ENCODE results near the gene GIMD1.

The GIMD1 gene

GRCh38 chr4:106317815-106318214, 50.8 kb downstream of the GIMD1 start:
- Histone ChIP-seq H3K36me3 (ENCODE audit: control insufficient read depth in 1 of 2, insufficient read depth in 2 of 2, low read length in 2 of 2) (no peaks in the 10 kb centered on the region), H3K27ac (ENCODE audit: low read depth, low read length) (no peak overlapping the region), H3K9me3 (ENCODE audit: control insufficient read depth in 1 of 2, low read length in 2 of 2) (no peaks in the 10 kb centered on the region), H3K4me1 (ENCODE audit: control insufficient read depth in 1 of 2, insufficient read depth in 2 of 2, low read length in 2 of 2) (peaks cover 16 to 17% of the 10 kb centered on the region in 2 donors), H3K9ac (ENCODE audit: low read depth in 1 of 2, low read length in 2 of 2) (peak overlapping the region in 1 of 2 donors; percentile 90), H3K4me3 (ENCODE audit: low read depth in 1 of 2, low read length in 2 of 2) (peak overlapping the region; percentile 82 to 93), H3K27me3 (ENCODE audit: control insufficient read depth in 1 of 2, insufficient read depth in 2 of 2, low read length in 2 of 2) (no peaks in the 10 kb centered on the region)

- H3K9me3 ChIP-seq (ENCODE audit: control insufficient read depth in 1 of 2, low read length in 2 of 2), result no peaks in the 10 kb centered on the region
- H3K9ac ChIP-seq (ENCODE audit: low read depth in 1 of 2, low read length in 2 of 2), result peak overlapping the region; percentile 90 to 94
- peak overlapping the region; percentile 82 to 93 for H3K4me3 ChIP-seq (ENCODE audit: low read depth in 1 of 2, low read length in 2 of 2)
- H3K27ac ChIP-seq (ENCODE audit: low read depth, low read length), result peak overlapping the region; percentile 94
- H3K36me3 ChIP-seq (ENCODE audit: control insufficient read depth in 1 of 2, insufficient read depth in 2 of 2, low read length in 2 of 2), result no peaks in the 10 kb centered on the region
- peaks cover 16 to 17% of the 10 kb centered on the region in 2 donors for H3K4me1 ChIP-seq (ENCODE audit: control insufficient read depth in 1 of 2, insufficient read depth in 2 of 2, low read length in 2 of 2)
- H3K27me3 ChIP-seq (ENCODE audit: control insufficient read depth in 1 of 2, insufficient read depth in 2 of 2, low read length in 2 of 2), result no peaks in the 10 kb centered on the region
Observed at GRCh38 chr4:106316773-106317409, 51.7 kb downstream of the GIMD1 start.

- H3K27me3 ChIP-seq (ENCODE audit: control insufficient read depth in 1 of 2, insufficient read depth in 2 of 2, low read length in 2 of 2), result no peaks in the 10 kb centered on the region
- H3K27ac ChIP-seq (ENCODE audit: low read depth, low read length), result peak within 1 kb of the TSS; percentile 94
- H3K36me3 ChIP-seq (ENCODE audit: control insufficient read depth in 1 of 2, insufficient read depth in 2 of 2, low read length in 2 of 2), result no peaks in the 10 kb centered on the region
- H3K4me1 ChIP-seq (ENCODE audit: control insufficient read depth in 1 of 2, insufficient read depth in 2 of 2, low read length in 2 of 2), result peaks cover 16 to 17% of the 10 kb centered on the region in 2 donors
- no peaks in the 10 kb centered on the region for H3K9me3 ChIP-seq (ENCODE audit: control insufficient read depth in 1 of 2, low read length in 2 of 2)
- H3K4me3 ChIP-seq (ENCODE audit: low read depth in 1 of 2, low read length in 2 of 2), result peak within 1 kb of the TSS; percentile 82 to 93
- H3K9ac ChIP-seq (ENCODE audit: low read depth in 1 of 2, low read length in 2 of 2), result peak within 1 kb of the TSS; percentile 90 to 94
Observed at GRCh38 chr4:106315968-106316772, 52.4 kb downstream of the GIMD1 start, which contains the start of the genes AIMP1 and TBCK. Gene AIMP1, plus strand, starts transcription at chr4:106316550. Its CDS starts 8,460 bp downstream, at chr4:106325010. Gene TBCK, minus strand, starts transcription at chr4:106316209. Its CDS starts 7,249 bp downstream, at chr4:106308960.

GRCh38 chr4:106315476-106315967, 53.1 kb downstream of the GIMD1 start:
- no peaks in the 10 kb centered on the region for H3K27me3 ChIP-seq (ENCODE audit: control insufficient read depth in 1 of 2, insufficient read depth in 2 of 2, low read length in 2 of 2)
- no peaks in the 10 kb centered on the region for H3K9me3 ChIP-seq (ENCODE audit: control insufficient read depth in 1 of 2, low read length in 2 of 2)
- H3K9ac ChIP-seq (ENCODE audit: low read depth in 1 of 2, low read length in 2 of 2), result peak overlapping the region; percentile 90 to 94
- H3K4me1 ChIP-seq (ENCODE audit: control insufficient read depth in 1 of 2, insufficient read depth in 2 of 2, low read length in 2 of 2), result peaks cover 16 to 17% of the 10 kb centered on the region in 2 donors
- H3K27ac ChIP-seq (ENCODE audit: low read depth, low read length), result peak overlapping the region; percentile 94
- no peaks in the 10 kb centered on the region for H3K36me3 ChIP-seq (ENCODE audit: control insufficient read depth in 1 of 2, insufficient read depth in 2 of 2, low read length in 2 of 2)
- peak overlapping the region; percentile 82 to 93 for H3K4me3 ChIP-seq (ENCODE audit: low read depth in 1 of 2, low read length in 2 of 2)

GRCh38 chr4:106314960-106315359, 53.6 kb downstream of the GIMD1 start:
- no peaks in the 10 kb centered on the region for H3K36me3 ChIP-seq (ENCODE audit: control insufficient read depth in 1 of 2, insufficient read depth in 2 of 2, low read length in 2 of 2)
- peak overlapping the region; percentile 90 to 94 for H3K9ac ChIP-seq (ENCODE audit: low read depth in 1 of 2, low read length in 2 of 2)
- H3K27ac ChIP-seq (ENCODE audit: low read depth, low read length), result no peak overlapping the region
- no peaks in the 10 kb centered on the region for H3K9me3 ChIP-seq (ENCODE audit: control insufficient read depth in 1 of 2, low read length in 2 of 2)
- H3K27me3 ChIP-seq (ENCODE audit: control insufficient read depth in 1 of 2, insufficient read depth in 2 of 2, low read length in 2 of 2), result no peaks in the 10 kb centered on the region
- peak overlapping the region; percentile 82 to 93 for H3K4me3 ChIP-seq (ENCODE audit: low read depth in 1 of 2, low read length in 2 of 2)
- peaks cover 16 to 17% of the 10 kb centered on the region in 2 donors for H3K4me1 ChIP-seq (ENCODE audit: control insufficient read depth in 1 of 2, insufficient read depth in 2 of 2, low read length in 2 of 2)

GRCh38 chr4:106312997-106313522, 55.5 kb downstream of the GIMD1 start:
- Histone ChIP-seq H3K9me3 (ENCODE audit: control insufficient read depth in 1 of 2, low read length in 2 of 2) (no peaks in the 10 kb centered on the region), H3K4me1 (ENCODE audit: control insufficient read depth in 1 of 2, insufficient read depth in 2 of 2, low read length in 2 of 2) (peaks cover 10 to 16% of the 10 kb centered on the region in 2 donors), H3K27me3 (ENCODE audit: control insufficient read depth in 1 of 2, insufficient read depth in 2 of 2, low read length in 2 of 2) (no peaks in the 10 kb centered on the region), H3K36me3 (ENCODE audit: control insufficient read depth in 1 of 2, insufficient read depth in 2 of 2, low read length in 2 of 2) (peaks cover 0 to 5% of the 10 kb centered on the region in 2 donors), H3K4me3 (ENCODE audit: low read depth in 1 of 2, low read length in 2 of 2) (no peak overlapping the region), H3K9ac (ENCODE audit: low read depth in 1 of 2, low read length in 2 of 2) (no peak overlapping the region), H3K27ac (ENCODE audit: low read depth, low read length) (no peak overlapping the region)

GRCh38 chr4:106312377-106312776, 56.2 kb downstream of the GIMD1 start:
- no peak overlapping the region for H3K9ac ChIP-seq (ENCODE audit: low read depth in 1 of 2, low read length in 2 of 2)
- H3K27ac ChIP-seq (ENCODE audit: low read depth, low read length), result no peak overlapping the region
- H3K9me3 ChIP-seq (ENCODE audit: control insufficient read depth in 1 of 2, low read length in 2 of 2), result no peaks in the 10 kb centered on the region
- no peak overlapping the region for H3K4me3 ChIP-seq (ENCODE audit: low read depth in 1 of 2, low read length in 2 of 2)
- peaks cover 4 to 14% of the 10 kb centered on the region in 2 donors for H3K4me1 ChIP-seq (ENCODE audit: control insufficient read depth in 1 of 2, insufficient read depth in 2 of 2, low read length in 2 of 2)
- peaks cover 0 to 5% of the 10 kb centered on the region in 2 donors for H3K36me3 ChIP-seq (ENCODE audit: control insufficient read depth in 1 of 2, insufficient read depth in 2 of 2, low read length in 2 of 2)
- no peaks in the 10 kb centered on the region for H3K27me3 ChIP-seq (ENCODE audit: control insufficient read depth in 1 of 2, insufficient read depth in 2 of 2, low read length in 2 of 2)

Measured in duodenal mucosa (tissue), 2 donors.